Psoas muscle (tissue), 8 donors: ENCODE data around the gene OLAH. TPM values are rescaled to one million over a fixed set of nuclear protein-coding genes. Genes with fewer than 3 reads are reported as not detected.

Experiments
- ATAC-seq, 4 donors: fragments of 200-7000 bp; cut with Tn5 transposase; one replicate each; pipeline ENCODE4 v1.9.1; 2020; ENCODE audit warnings: moderate library complexity in 3 of 4, mild to moderate bottlenecking in 2 of 4
- DNase-seq, 2 donors: peaks; one replicate each; pipeline ENCODE4 v3.0.0-alpha.2; 2020
- H3K27ac ChIP-seq: fragments of 200-600 bp; one replicate; pipeline ENCODE4 v1.8.0; 2022
- H3K27me3 ChIP-seq, 3 donors: fragments of 200-600 bp in 1 of 3; one replicate each; pipeline versions ENCODE4 v1.6.1 to v1.8.0; 2013 to 2022; ENCODE audit warnings: low read length in 2 of 3, mild to moderate bottlenecking in 2 of 3, moderate library complexity in 1 of 3; ENCODE audit not compliant: insufficient read depth in 3 of 3
- H3K36me3 ChIP-seq, 2 donors: fragments of 200-600 bp in 1 of 2; one replicate each; pipeline versions ENCODE4 v1.6.1 to v1.8.0; 2013 to 2022; ENCODE audit warnings: low read depth in 1 of 2, mild to moderate bottlenecking in 1 of 2, moderate library complexity in 1 of 2; ENCODE audit not compliant: insufficient read depth in 1 of 2
- H3K4me1 ChIP-seq: fragments of 200-600 bp; one replicate; pipeline ENCODE4 v1.8.0; 2022
- H3K4me3 ChIP-seq: fragments of 200-600 bp; one replicate; pipeline ENCODE4 v1.8.0; 2022; ENCODE audit warnings: mild to moderate bottlenecking
- H3K9me3 ChIP-seq: fragments of 200-600 bp; one replicate; pipeline ENCODE4 v1.8.0; 2022
- WGBS, 3 donors: extraction: QIAGEN DNeasy Blood & Tissue Kit; methylation state at CpG; one replicate each; pipeline versions ENCODE4 v1.1.6 to v1.1.7; 2013; 5-methylcytosine and 5-hydroxymethylcytosine counted together
- intact Hi-C, 2 donors: fragments of 100-400 bp; cut with DNase I; formaldehyde crosslinking; loops; one replicate each; pipeline versions ENCODE4 v1.11.0 to v1.14.2; 2022
- polyA plus RNA-seq, 3 donors: library from polyadenylated mRNA; stranded (reverse); fragments of 200-250 nt; gene quantifications; one replicate each; pipeline ENCODE4 v1.2.3, GENCODE V29; 2013
- total RNA-seq, 4 donors: library from RNA; stranded (reverse); fragmentation: NEBNext Ultra II Directional in 2 of 4; extraction: Animal tissue kit (Norgen Biotek cat#: 25700) in 2 of 4; gene quantifications; one replicate each; pipeline versions ENCODE4 v1.2.1 to v1.2.4, GENCODE V29; 2021 to 2023
- TF ChIP-seq, protein P1 (sequence below): fragments of 200-600 bp; IDR thresholded peaks from one replicate; pipeline ENCODE4 v1.8.0; 2022; ENCODE audit warnings: antibody characterized with exemption
- donor health status: healthy with polysubstance abuse.
- donor health status: DM: no; HTN: no; CAD: no; lungs with moderate emphysema.
- donor health status: Bipolar disorder and iron deficiency.
- donor health status: healthy.
- donor health status: DM: yes; HTN: yes; CAD: no.
- donor health status: DM: no; HTN: no; CAD: no.
- donor health status: DM: no; HTN: no; CAD: no.
- donor health status: DM: yes; HTN: yes; CAD: no.

The OLAH gene
- total and polyA plus RNA-seq, 7 donors, result 0.25 to 0.99 (median 0.34) TPM; not detected in 3

DNA sequence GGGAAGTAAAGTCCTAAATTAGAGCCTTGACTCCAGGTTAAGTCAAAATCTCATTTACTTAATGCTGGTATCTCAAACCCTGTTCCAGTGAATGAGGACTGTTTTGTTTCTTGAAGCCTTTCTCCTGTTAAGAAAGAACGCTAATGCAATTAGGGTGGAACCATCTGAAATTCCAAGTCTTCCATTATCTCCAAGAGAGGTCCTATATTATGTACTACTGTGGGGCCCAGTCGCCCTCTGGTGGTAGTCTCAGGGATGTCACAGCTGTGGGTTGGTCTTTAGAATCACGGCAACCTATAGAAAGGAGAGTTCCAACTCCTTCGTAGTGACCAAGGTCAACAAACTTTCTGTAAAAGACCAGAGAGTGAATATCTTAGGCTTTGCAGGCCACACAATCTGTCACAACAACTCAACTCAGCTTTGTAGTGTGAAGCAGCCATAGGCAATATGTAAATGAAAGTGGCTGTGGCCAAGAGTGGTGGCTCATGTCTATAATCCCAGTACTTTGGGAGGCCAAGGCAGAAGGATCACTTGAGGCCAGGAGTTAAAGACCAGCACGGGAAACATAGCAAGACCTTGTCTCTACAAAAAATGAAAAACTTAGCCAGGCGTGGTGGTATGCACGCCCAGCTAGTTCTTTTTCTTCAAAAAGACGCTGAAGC is 62.7 kb downstream of the OLAH start:
- Histone ChIP-seq H3K36me3 (peaks cover 6 to 96% of the 10 kb centered on the region in 2 donors), H3K27me3 (no peaks in the 10 kb centered on the region), H3K9me3 (no peaks in the 10 kb centered on the region), H3K4me3 (no peak overlapping the region), H3K27ac (no peak overlapping the region), H3K4me1 (no peaks in the 10 kb centered on the region)
- 49 to 53% (median 52%) methylated on average over 8 of the region's 8 CpGs for WGBS, 3 donors
- TF ChIP-seq, protein P1, sequence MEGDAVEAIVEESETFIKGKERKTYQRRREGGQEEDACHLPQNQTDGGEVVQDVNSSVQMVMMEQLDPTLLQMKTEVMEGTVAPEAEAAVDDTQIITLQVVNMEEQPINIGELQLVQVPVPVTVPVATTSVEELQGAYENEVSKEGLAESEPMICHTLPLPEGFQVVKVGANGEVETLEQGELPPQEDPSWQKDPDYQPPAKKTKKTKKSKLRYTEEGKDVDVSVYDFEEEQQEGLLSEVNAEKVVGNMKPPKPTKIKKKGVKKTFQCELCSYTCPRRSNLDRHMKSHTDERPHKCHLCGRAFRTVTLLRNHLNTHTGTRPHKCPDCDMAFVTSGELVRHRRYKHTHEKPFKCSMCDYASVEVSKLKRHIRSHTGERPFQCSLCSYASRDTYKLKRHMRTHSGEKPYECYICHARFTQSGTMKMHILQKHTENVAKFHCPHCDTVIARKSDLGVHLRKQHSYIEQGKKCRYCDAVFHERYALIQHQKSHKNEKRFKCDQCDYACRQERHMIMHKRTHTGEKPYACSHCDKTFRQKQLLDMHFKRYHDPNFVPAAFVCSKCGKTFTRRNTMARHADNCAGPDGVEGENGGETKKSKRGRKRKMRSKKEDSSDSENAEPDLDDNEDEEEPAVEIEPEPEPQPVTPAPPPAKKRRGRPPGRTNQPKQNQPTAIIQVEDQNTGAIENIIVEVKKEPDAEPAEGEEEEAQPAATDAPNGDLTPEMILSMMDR, result peak; percentile 90
- intact Hi-C loops, result loop anchor here (10.0 kb wide), 1 partner anchor 602 kb away; no protein-coding TSS in a partner anchor
- DNase-seq (peak; percentile 62 to 77), ATAC-seq (peak; percentile 75 to 96 (median 85))

DNA sequence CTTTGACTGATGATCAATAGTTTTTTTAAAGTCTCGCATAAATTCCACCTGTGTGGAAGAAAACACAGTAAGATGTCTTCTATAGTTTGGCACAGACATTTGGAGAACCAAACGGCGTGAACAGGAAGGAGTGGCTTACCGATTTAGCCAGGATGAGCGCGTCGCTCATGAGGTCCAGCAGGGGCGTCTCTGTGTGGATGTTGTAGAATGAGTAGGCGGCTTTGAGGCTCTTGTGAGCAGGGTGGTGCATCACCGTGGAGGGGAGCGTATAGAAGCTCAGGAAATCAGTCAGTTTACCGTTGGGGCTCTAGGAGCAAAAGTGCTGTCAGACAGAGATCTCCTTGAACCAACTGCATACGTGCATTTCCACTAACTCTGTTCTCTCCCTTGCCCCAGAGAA is 68.9 kb downstream of the OLAH start:
- ATAC-seq, result no peak
- H3K27ac ChIP-seq, result no peak overlapping the region
- intact Hi-C loops, result no loop called here
- DNase-seq, result no peak
- TF ChIP-seq, protein P1, result no peak
- no peak overlapping the region for H3K4me3 ChIP-seq
- H3K4me1 ChIP-seq, result no peaks in the 10 kb centered on the region
- peaks cover 0 to 64% of the 10 kb centered on the region in 2 donors for H3K36me3 ChIP-seq
- no peaks in the 10 kb centered on the region for H3K27me3 ChIP-seq
- H3K9me3 ChIP-seq, result no peaks in the 10 kb centered on the region
- WGBS, 3 donors, result 87 to 92% (median 90%) methylated on average over 13 of the region's 13 CpGs

DNA sequence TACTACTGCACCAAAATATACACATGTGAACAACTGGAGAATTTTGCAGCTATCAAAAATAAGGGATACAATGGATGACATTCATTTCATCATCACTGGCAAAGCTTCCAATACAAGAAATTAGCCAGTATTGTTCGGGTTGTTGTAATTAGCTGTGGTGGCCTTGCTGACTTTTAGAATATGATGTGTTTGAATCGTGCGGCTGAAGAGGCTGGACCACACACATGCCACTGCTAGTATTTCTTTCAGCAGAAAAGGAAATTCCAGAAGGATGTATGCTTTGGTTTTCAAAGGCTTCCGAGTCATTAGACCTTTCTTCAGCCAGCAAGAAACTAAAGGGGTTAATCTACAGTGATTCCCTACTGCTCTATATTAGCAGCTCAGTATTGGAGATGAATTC is 70.0 kb downstream of the OLAH start:
- Histone ChIP-seq H3K27ac (no peak overlapping the region), H3K27me3 (no peaks in the 10 kb centered on the region), H3K9me3 (no peaks in the 10 kb centered on the region), H3K4me3 (no peak overlapping the region), H3K4me1 (no peaks in the 10 kb centered on the region), H3K36me3 (peaks cover 2 to 65% of the 10 kb centered on the region in 2 donors)
- no peak for DNase-seq
- intact Hi-C loops, result no loop called here
- 89 to 94% (median 90%) methylated on average over 4 of the region's 4 CpGs for WGBS, 3 donors
- TF ChIP-seq, protein P1, result no peak
- ATAC-seq, result no peak

- no peak for ATAC-seq
- H3K27ac ChIP-seq, result no peak overlapping the region
- no peaks in the 10 kb centered on the region for H3K9me3 ChIP-seq
- intact Hi-C loops, result no loop called here
- TF ChIP-seq, protein P1, result no peak
- WGBS, 3 donors, result 85 to 97% (median 96%) methylated on average over 5 of the region's 5 CpGs
- H3K4me1 ChIP-seq, result no peaks in the 10 kb centered on the region
- DNase-seq, result no peak
- peaks cover 8 to 57% of the 10 kb centered on the region in 2 donors for H3K36me3 ChIP-seq
- H3K27me3 ChIP-seq, result no peaks in the 10 kb centered on the region
- H3K4me3 ChIP-seq, result no peak overlapping the region
These were observed 72.5 kb downstream of the OLAH start for GRCh38 chr10:15116225-15116624.

DNA sequence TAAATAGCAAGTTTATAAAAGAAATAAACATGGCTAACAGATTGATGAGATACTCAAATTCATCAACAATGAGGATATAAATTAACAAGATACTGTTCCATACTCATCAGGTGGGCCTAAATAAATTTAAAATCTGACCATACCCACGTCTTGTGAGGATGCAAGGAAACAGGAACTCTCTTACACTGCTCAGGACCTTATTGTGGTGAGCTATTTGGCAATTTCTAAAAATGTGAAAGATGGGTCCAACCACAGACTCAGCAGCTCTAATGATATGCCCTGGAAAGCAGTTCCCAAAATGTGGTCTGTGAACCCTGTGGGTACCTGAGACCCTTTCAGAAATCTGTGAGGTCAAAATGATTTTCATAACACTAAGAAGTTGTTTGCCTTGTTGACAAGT is 74.9 kb downstream of the OLAH start:
- intact Hi-C loops, result no loop called here
- Histone ChIP-seq H3K27me3 (no peaks in the 10 kb centered on the region), H3K4me3 (no peak overlapping the region), H3K9me3 (no peaks in the 10 kb centered on the region), H3K27ac (no peak overlapping the region), H3K4me1 (no peaks in the 10 kb centered on the region), H3K36me3 (peaks cover 8 to 44% of the 10 kb centered on the region in 2 donors)
- ATAC-seq, result no peak
- DNase-seq, result no peak
- 88 to 94% (median 94%) methylated on average over 1 of the region's 1 CpG for WGBS, 3 donors
- TF ChIP-seq, protein P1, result no peak
